ENCODE measurements around the gene EFTUD2. TPM values are rescaled to one million over a fixed set of nuclear protein-coding genes. Genes with fewer than 3 reads are reported as not detected.

EFTUD2 gene
- total and polyA plus RNA-seq, 2 donors (not counting 1 experiment from before 2014, with no cell fraction given): 88.0 to 154 TPM

DNA sequence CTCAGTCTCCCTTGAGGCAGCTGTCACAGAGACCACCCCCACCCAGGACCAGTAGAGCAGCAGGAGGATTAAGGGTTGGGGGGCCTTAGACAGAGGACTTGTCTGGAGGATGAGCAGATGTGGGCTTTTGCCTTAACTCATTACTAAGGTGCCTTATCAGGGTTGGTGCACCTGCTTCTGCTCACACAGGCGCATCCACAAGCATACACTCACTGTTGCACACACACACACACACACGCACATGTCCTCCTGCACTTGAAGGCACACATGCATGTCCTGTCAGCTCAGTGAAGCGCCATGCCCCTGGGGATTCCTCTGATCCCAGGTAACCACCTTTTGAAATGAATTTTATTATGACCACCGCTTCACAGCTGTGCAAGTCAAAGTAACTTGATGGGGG, 14.9 kb upstream of the EFTUD2 start:
- no peak overlapping the region for H3K9ac ChIP-seq (ENCODE audit: insufficient read depth, low read length)
- H2AFZ ChIP-seq (ENCODE audit: low read length): no peak overlapping the region
- H4K20me1 ChIP-seq (ENCODE audit: control insufficient read depth, extremely low read depth, insufficient read depth, low read length): no peaks in the 10 kb centered on the region
- peaks cover 7% of the 10 kb centered on the region for H3K27me3 ChIP-seq (ENCODE audit: control insufficient read depth, insufficient read depth, low read length)
- no peaks in the 10 kb centered on the region for H3K79me2 ChIP-seq (ENCODE audit: control insufficient read depth, insufficient read depth, low read length)
- no peaks in the 10 kb centered on the region for H3K9me3 ChIP-seq (ENCODE audit: control insufficient read depth, insufficient read depth, low read depth, low read length)
- no peaks in the 10 kb centered on the region for H3K4me1 ChIP-seq (ENCODE audit: control insufficient read depth, extremely low read depth, insufficient read depth, low read length)
- TF ChIP-seq, protein P1, sequence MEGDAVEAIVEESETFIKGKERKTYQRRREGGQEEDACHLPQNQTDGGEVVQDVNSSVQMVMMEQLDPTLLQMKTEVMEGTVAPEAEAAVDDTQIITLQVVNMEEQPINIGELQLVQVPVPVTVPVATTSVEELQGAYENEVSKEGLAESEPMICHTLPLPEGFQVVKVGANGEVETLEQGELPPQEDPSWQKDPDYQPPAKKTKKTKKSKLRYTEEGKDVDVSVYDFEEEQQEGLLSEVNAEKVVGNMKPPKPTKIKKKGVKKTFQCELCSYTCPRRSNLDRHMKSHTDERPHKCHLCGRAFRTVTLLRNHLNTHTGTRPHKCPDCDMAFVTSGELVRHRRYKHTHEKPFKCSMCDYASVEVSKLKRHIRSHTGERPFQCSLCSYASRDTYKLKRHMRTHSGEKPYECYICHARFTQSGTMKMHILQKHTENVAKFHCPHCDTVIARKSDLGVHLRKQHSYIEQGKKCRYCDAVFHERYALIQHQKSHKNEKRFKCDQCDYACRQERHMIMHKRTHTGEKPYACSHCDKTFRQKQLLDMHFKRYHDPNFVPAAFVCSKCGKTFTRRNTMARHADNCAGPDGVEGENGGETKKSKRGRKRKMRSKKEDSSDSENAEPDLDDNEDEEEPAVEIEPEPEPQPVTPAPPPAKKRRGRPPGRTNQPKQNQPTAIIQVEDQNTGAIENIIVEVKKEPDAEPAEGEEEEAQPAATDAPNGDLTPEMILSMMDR (conservative IDR thresholded peaks at IDR 0.05 in 1 of 2, IDR thresholded peaks at IDR 0.05 in 1 of 2; ENCODE audit: low read depth in 1 of 2, low read length in 2 of 2): no peak
- TF ChIP-seq EZH2 (IDR thresholded peaks at IDR 0.05; ENCODE audit: low read length, missing control alignments): no peak
- no peak overlapping the region for H3K4me3 ChIP-seq (replicated peaks in 1 of 4; ENCODE audit: control extremely low read depth in 1 of 4, insufficient read depth in 1 of 4, low read depth in 3 of 4, low read length in 4 of 4)
- H3K4me2 ChIP-seq (ENCODE audit: extremely low read depth, insufficient read depth, low read length): no peak overlapping the region
- H3K36me3 ChIP-seq (ENCODE audit: control insufficient read depth, insufficient read depth, low read length): no peaks in the 10 kb centered on the region
- H3K27ac ChIP-seq (ENCODE audit: insufficient read depth, low read length): no peak overlapping the region
- DNase-seq (ENCODE audit: low read depth in 2 of 2): no peak

DNA sequence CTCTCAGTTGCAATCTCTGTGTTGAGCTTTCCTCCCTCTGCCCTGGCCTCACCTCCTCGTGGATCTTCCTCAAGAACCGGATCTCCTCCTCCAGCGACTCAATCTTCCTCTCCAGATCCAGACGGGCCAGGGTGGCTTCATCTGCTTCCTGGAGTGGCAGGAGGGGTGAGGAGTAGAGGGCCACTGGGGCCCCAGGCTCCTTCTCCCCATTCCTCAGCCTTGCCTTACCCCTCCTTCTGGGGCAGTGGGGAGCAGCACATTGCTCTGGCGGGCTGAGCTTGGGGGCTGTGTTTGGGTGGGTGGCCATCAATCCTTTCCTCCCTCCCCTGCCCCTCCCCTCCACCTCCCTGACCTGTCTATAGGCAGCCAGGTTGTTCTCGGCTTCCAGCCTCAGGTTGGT, 14.4 kb upstream of the EFTUD2 start:
- TF ChIP-seq EZH2 (IDR thresholded peaks at IDR 0.05; ENCODE audit: low read length, missing control alignments): no peak
- TF ChIP-seq, protein P1 (conservative IDR thresholded peaks at IDR 0.05 in 1 of 2, IDR thresholded peaks at IDR 0.05 in 1 of 2; ENCODE audit: low read depth in 1 of 2, low read length in 2 of 2): no peak
- Histone ChIP-seq H3K9me3 (ENCODE audit: control insufficient read depth, insufficient read depth, low read depth, low read length) (no peaks in the 10 kb centered on the region), H3K79me2 (ENCODE audit: control insufficient read depth, insufficient read depth, low read length) (no peaks in the 10 kb centered on the region), H3K4me2 (ENCODE audit: extremely low read depth, insufficient read depth, low read length) (no peak overlapping the region), H3K36me3 (ENCODE audit: control insufficient read depth, insufficient read depth, low read length) (no peaks in the 10 kb centered on the region), H2AFZ (ENCODE audit: low read length) (no peak overlapping the region), H3K4me3 (replicated peaks in 1 of 4; ENCODE audit: control extremely low read depth in 1 of 4, insufficient read depth in 1 of 4, low read depth in 3 of 4, low read length in 4 of 4) (no peak overlapping the region), H3K4me1 (ENCODE audit: control insufficient read depth, extremely low read depth, insufficient read depth, low read length) (no peaks in the 10 kb centered on the region), H3K27me3 (ENCODE audit: control insufficient read depth, insufficient read depth, low read length) (peaks cover 7% of the 10 kb centered on the region), H4K20me1 (ENCODE audit: control insufficient read depth, extremely low read depth, insufficient read depth, low read length) (no peaks in the 10 kb centered on the region), H3K9ac (ENCODE audit: insufficient read depth, low read length) (no peak overlapping the region), H3K27ac (ENCODE audit: insufficient read depth, low read length) (no peak overlapping the region)
- DNase-seq (ENCODE audit: low read depth in 2 of 2): no peak

GRCh38 chr17:44912763-44913544, 13.7 kb upstream of the EFTUD2 start:
- TF ChIP-seq, protein P1 (conservative IDR thresholded peaks at IDR 0.05 in 1 of 2, IDR thresholded peaks at IDR 0.05 in 1 of 2; ENCODE audit: low read depth in 1 of 2, low read length in 2 of 2): no peak
- TF ChIP-seq EZH2 (IDR thresholded peaks at IDR 0.05; ENCODE audit: low read length, missing control alignments): no peak
- Histone ChIP-seq H3K4me3 (replicated peaks in 1 of 4; ENCODE audit: control extremely low read depth in 1 of 4, insufficient read depth in 1 of 4, low read depth in 3 of 4, low read length in 4 of 4) (no peak overlapping the region), H4K20me1 (ENCODE audit: control insufficient read depth, extremely low read depth, insufficient read depth, low read length) (no peaks in the 10 kb centered on the region), H3K4me2 (ENCODE audit: extremely low read depth, insufficient read depth, low read length) (no peak overlapping the region), H3K9me3 (ENCODE audit: control insufficient read depth, insufficient read depth, low read depth, low read length) (no peaks in the 10 kb centered on the region), H3K9ac (ENCODE audit: insufficient read depth, low read length) (no peak overlapping the region), H3K4me1 (ENCODE audit: control insufficient read depth, extremely low read depth, insufficient read depth, low read length) (no peaks in the 10 kb centered on the region), H3K36me3 (ENCODE audit: control insufficient read depth, insufficient read depth, low read length) (no peaks in the 10 kb centered on the region), H3K79me2 (ENCODE audit: control insufficient read depth, insufficient read depth, low read length) (no peaks in the 10 kb centered on the region), H2AFZ (ENCODE audit: low read length) (no peak overlapping the region), H3K27ac (ENCODE audit: insufficient read depth, low read length) (no peak overlapping the region), H3K27me3 (ENCODE audit: control insufficient read depth, insufficient read depth, low read length) (peaks cover 7% of the 10 kb centered on the region)
- DNase-seq (ENCODE audit: low read depth in 2 of 2): no peak

Data from fibroblast of lung (primary cell).